ENCODE results near the gene LRRC3C. TPM values are rescaled to one million over a fixed set of nuclear protein-coding genes. Genes with fewer than 3 reads are reported as not detected.
"Not testable (repeated sequence)": the region's sequence is repeated elsewhere in the genome, so short reads cannot be mapped to it uniquely, and the experiment has no call there.

LRRC3C gene
- total and polyA plus RNA-seq, 2 donors (not counting 1 experiment from before 2014, with no cell fraction given) = 0.12 TPM; not detected in 1

GRCh38 chr17:39899215-39899614 is 28.3 kb upstream of the LRRC3C start:
- H3K4me3 ChIP-seq (ENCODE audit: control extremely low read depth in 1 of 5, extremely low read depth in 1 of 5, insufficient read depth in 1 of 5, low read depth in 2 of 5, low read length in 4 of 5) = no peak overlapping the region
- no peak for ATAC-seq (ENCODE audit: low read depth)
- ChIA-PET POLR2A (no interaction called here), CTCF (no interaction called here)
- no peaks in the 10 kb centered on the region for H4K20me1 ChIP-seq (ENCODE audit: control insufficient read depth, insufficient read depth, low read length, poor library complexity, severe bottlenecking)
- H3K27ac ChIP-seq (ENCODE audit: low read length in 2 of 2) = no peak overlapping the region
- Mint-ChIP-seq H3K27ac (no peak overlapping the region), H3K4me1 (peaks cover 12% of the 10 kb centered on the region), H3K4me3 (no peak overlapping the region), H3K9me3 (ENCODE audit: insufficient read depth) (no peaks in the 10 kb centered on the region), H3K27me3 (no peaks in the 10 kb centered on the region)
- H3K4me1 ChIP-seq (ENCODE audit: control insufficient read depth in 2 of 2, insufficient read depth in 2 of 2, low read length in 2 of 2) = peaks cover 12 to 15% of the 10 kb centered on the region in 2 donors
- intact Hi-C loops (cut with micrococcal nuclease) = no loop called here
- H3K27me3 ChIP-seq (replicated peaks in 1 of 4; ENCODE audit: control extremely low read depth in 1 of 4, control insufficient read depth in 3 of 4, insufficient read depth in 4 of 4, low read length in 3 of 4) = no peaks in the 10 kb centered on the region
- H3K4me2 ChIP-seq (replicated peaks; ENCODE audit: low read depth, low read length, poor library complexity, severe bottlenecking) = no peak overlapping the region
- H3K36me3 ChIP-seq (replicated peaks in 1 of 2; ENCODE audit: control extremely low read depth in 1 of 2, control insufficient read depth in 1 of 2, extremely low read depth in 1 of 2, insufficient read depth in 2 of 2, low read length in 1 of 2) = no peaks in the 10 kb centered on the region
- no peaks in the 10 kb centered on the region for H3K79me2 ChIP-seq (ENCODE audit: control insufficient read depth, insufficient read depth, low read length)
- H3K9me3 ChIP-seq (ENCODE audit: control extremely low read depth in 1 of 3, control insufficient read depth in 2 of 3, insufficient read depth in 1 of 3, low read length in 2 of 3) = no peaks in the 10 kb centered on the region
- no peak for DNase-seq
- no peak overlapping the region for H3K9ac ChIP-seq (ENCODE audit: low read length)
- no peak overlapping the region for H2AFZ ChIP-seq (ENCODE audit: insufficient read depth, low read depth, low read length, poor library complexity, severe bottlenecking)
- no peak for TF ChIP-seq EZH2 (IDR thresholded peaks at IDR 0.05; ENCODE audit: borderline replicate concordance, insufficient read depth, low read depth, low read length, poor library complexity, severe bottlenecking)
- TF ChIP-seq CTCF (IDR thresholded peaks at IDR 0.05) = no peak

- H3K4me1 Mint-ChIP-seq; H3K9me3 ChIP-seq (ENCODE audit: control extremely low read depth in 1 of 3, control insufficient read depth in 2 of 3, insufficient read depth in 1 of 3, low read length in 2 of 3); H3K4me2 ChIP-seq (replicated peaks; ENCODE audit: low read depth, low read length, poor library complexity, severe bottlenecking): not testable (repeated sequence)
Measured at GRCh38 chr17:39902027-39902426, 25.5 kb upstream of the LRRC3C start.

More at GRCh38 chr17:39902027-39902426, 25.5 kb upstream of the LRRC3C start:
- CTCF ChIA-PET; H3K4me1 ChIP-seq (ENCODE audit: control insufficient read depth in 2 of 2, insufficient read depth in 2 of 2, low read length in 2 of 2); H3K27me3 ChIP-seq (replicated peaks in 1 of 4; ENCODE audit: control extremely low read depth in 1 of 4, control insufficient read depth in 3 of 4, insufficient read depth in 4 of 4, low read length in 3 of 4); H2AFZ ChIP-seq (ENCODE audit: insufficient read depth, low read depth, low read length, poor library complexity, severe bottlenecking); H3K27me3 Mint-ChIP-seq; H3K9me3 Mint-ChIP-seq (ENCODE audit: insufficient read depth); H3K36me3 ChIP-seq (replicated peaks in 1 of 2; ENCODE audit: control extremely low read depth in 1 of 2, control insufficient read depth in 1 of 2, extremely low read depth in 1 of 2, insufficient read depth in 2 of 2, low read length in 1 of 2); H3K79me2 ChIP-seq (ENCODE audit: control insufficient read depth, insufficient read depth, low read length); POLR2A ChIA-PET; H3K9ac ChIP-seq (ENCODE audit: low read length); H4K20me1 ChIP-seq (ENCODE audit: control insufficient read depth, insufficient read depth, low read length, poor library complexity, severe bottlenecking); DNase-seq; H3K27ac Mint-ChIP-seq; H3K4me3 Mint-ChIP-seq; H3K27ac ChIP-seq (ENCODE audit: low read length in 2 of 2); ATAC-seq (ENCODE audit: low read depth); intact Hi-C loops (cut with micrococcal nuclease); H3K4me3 ChIP-seq (ENCODE audit: control extremely low read depth in 1 of 5, extremely low read depth in 1 of 5, insufficient read depth in 1 of 5, low read depth in 2 of 5, low read length in 4 of 5): not testable (repeated sequence)
- WGBS (ENCODE audit: insufficient coverage) = no CpG with 5 or more reads among the region's 2 CpGs

Measured in B cell (primary cell).